ENCODE data around the gene RND3.
A peak's percentile ranks its signal among the peaks of the same experiment; 100 is the strongest.

The RND3 gene

GRCh38 chr2:150491943-150492342, 4.5 kb upstream of the RND3 start:
- no peak for DNase-seq

GRCh38 chr2:150491430-150491829, 4.0 kb upstream of the RND3 start:
- DNase-seq: no peak

- no peak for DNase-seq
These were observed 3.0 kb upstream of the RND3 start for GRCh38 chr2:150490466-150490865.

- no peak for DNase-seq
These were observed 655 bp downstream of the RND3 start for GRCh38 chr2:150486539-150487484.

- DNase-seq: peak; percentile 49
These were observed 1.5 kb downstream of the RND3 start for GRCh38 chr2:150485871-150486538.

GRCh38 chr2:150485114-150485870, 2.2 kb downstream of the RND3 start:
- DNase-seq: no peak

DNA sequence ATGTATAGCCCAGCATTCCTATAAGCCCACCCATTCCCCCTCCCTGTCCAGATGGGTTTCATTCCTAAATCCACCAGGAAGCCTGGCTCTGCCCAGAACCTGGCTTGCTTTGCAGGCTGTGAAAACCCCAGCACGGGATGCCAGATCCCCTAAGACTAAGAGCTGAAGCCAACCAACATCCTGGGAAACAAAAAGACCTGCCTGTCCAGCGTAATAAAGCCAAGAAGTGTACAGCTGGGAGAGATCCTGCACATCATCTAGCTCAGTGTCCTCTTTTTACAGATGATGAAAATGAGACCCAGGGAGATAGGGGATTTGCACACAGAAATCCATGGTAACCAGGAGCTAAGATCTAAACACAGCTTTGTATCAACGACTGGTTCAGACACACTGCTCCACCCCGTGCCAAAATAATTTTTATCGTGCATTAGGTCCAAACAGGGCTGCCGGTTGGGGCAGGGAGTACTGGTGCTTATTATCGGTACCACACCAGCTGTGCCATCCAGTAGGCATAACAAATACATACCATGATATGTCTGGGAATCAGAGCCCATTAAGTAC, 2.9 kb downstream of the RND3 start:
- DNase-seq: no peak

- no peak for DNase-seq
These were observed 3.5 kb downstream of the RND3 start for GRCh38 chr2:150484006-150484405.

DNA sequence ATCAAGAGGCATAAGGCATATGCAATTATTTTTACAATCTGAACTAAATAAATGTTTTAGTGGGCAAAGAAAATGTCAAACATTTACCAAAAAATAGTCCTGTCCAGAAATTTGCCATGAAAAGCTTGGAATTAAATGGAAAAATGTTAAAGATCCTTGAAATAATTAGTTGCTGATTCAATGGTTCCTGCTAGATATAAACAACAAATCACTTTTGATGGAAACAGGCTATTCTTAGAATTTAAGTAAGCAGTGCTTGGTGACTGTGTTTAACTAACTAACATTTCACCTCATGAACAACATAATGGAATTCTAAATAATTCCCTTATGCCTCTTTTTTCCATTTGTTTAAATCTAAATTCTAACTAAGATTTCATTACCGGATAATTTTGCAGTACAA, 3.9 kb downstream of the RND3 start:
- no peak for DNase-seq

DNA sequence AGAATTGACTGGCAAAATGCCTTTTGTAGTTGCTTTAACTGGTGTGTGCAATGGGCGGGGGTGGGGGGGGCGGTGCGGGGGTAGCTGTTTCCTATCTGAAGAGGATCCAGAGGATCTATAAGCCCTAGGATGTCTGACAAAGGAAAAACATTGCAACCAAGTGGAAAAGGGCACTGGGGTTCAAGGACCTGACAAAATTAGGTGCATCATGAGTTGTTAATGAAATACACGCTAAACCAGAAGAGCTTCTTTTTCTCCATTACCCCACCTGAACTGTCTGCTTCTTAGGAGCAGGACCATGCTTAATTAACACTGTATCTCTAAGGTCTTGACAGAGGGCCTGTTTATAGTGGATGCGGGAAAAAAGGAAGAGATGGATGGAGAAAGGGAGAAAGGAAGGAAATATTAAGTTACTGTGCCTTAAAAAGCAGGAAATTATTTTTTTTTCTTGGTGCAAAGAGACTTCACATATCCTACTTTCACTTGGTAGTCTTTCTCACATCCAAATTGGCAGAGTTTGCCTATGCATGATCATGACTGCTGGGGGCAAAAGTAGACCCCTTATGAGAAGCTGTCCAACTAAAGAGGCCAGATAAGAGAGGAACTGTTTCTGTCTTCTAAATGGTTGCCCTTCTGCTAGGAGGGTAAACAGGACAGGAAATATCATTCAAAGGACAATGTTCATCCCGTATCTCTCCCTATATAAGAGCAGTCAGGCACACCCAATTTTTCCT, 4.6 kb downstream of the RND3 start:
- DNase-seq: no peak

DNA sequence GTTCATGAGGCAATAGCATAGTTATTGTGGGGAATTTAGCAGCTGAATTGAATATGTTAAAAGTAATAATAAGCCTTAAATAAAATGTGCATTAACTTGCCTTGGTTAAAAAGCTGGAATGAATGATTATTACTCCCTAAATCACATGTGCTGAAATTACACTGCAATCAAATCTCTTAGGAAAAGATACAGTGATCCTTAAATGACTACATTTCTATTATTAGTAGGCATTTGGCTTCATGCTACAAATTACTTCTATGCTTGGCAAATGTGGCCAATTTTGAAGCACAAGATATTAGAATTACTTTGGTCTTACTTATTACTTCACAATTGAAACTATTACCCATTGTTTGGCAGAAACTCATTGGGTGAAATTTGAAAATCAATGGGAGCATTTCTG, 5.4 kb downstream of the RND3 start:
- no peak for DNase-seq

- no peak for DNase-seq
These were observed 6.3 kb downstream of the RND3 start for GRCh38 chr2:150480971-150481830.

GRCh38 chr2:150480241-150480640, 7.2 kb downstream of the RND3 start:
- DNase-seq: no peak

- DNase-seq: no peak
These were observed 8.2 kb downstream of the RND3 start for GRCh38 chr2:150479075-150479915.

DNA sequence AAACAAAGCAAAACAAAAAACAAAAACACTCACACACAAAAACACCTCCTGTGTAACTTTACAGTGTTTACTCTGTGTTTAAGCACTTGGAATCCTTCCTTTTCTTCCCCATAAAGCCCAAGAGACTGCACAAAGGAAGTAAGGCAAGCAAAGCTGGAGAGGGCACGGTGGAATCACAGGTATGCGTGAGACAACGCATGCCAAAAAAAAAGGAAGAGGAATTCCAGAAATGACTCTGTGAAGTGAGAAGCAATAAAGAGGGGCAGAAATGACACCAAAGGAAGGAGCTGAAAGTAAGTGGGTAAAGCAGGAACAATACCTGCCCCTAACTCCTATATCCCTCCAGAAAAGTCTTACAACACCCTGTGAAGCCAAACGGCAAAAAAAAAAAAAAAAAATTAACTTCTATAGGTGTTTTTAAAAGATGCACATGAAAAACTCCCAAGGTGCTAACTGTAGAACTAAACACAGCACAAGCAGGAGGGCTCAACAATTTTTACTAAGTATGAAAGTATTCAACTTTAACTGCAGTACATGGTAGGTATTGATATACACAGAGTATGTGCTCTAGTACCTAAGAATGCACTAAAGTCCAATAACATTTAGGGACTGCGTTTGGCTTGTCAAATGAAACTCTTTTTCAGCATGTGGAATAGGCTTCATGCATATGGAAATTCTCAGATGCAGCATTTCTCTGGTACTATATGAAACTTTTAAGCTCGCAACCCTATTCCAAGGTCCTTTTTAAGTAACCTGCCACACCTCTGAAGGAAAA, 9.1 kb downstream of the RND3 start:
- no peak for DNase-seq

GRCh38 chr2:150477347-150477746, 10.1 kb downstream of the RND3 start:
- DNase-seq: no peak

DNA sequence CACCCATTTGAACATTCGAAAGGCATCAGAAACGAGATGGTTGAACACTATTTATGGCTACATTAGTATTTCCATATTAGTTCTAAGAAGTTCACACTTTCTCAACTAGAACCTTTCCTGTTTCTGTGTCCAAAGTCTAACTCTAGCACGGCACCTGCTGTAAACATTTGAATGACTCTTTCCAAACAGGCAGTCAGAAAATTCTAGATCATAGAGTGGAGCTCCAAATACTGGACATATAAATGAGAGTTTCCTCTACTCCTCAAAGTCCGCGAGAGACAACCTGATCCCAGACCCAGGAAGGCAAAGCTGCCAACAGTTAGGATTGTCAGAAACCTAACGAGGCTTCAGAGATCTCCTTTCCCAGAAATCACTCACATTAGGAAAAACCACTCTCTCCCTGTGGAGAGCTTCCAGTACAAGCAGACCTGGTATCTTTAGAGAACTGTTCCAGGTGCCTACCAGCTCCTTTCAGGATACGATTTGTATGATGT, 10.6 kb downstream of the RND3 start:
- no peak for DNase-seq

DNA sequence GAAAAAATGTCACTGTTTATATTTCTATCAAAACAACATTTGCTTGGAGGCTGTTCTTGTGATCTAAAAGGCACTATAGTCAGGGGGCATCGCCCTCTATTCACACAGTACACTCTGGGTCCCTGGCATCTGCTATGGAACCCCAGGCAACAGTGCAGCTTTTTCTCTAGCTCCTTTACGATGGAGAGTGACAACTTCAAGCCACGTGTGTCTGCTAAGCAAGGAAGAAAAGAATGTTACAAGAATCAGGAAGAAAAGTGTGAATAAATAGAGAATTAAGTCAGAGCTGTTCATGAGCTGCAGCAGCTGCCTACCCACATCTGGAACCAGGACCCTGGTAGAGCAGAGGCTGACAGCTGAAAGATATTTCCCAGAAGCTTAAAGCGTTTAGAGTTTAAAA, 11.2 kb downstream of the RND3 start:
- no peak for DNase-seq

- DNase-seq: no peak
These were observed 11.8 kb downstream of the RND3 start for GRCh38 chr2:150475479-150476250.
